Thymus (tissue), 11 donors: ENCODE results near the gene TUBB1. TPM values are rescaled to one million over a fixed set of nuclear protein-coding genes. Genes with fewer than 3 reads are reported as not detected.
A peak's percentile ranks its signal among the peaks of the same experiment; 100 is the strongest.

Source experiments
- DNase-seq, 9 donors: peaks; one replicate each; pipeline ENCODE4 v3.0.0-alpha.2; 2013; ENCODE audit warnings: low spot score in 9 of 9, low read depth in 6 of 9, missing footprints in 1 of 9
- H3K27ac ChIP-seq, 2 donors: one replicate each; pipeline ENCODE4 v1.5.1; 2013; ENCODE audit warnings: control low read depth in 1 of 2, low read depth in 1 of 2, low read length in 1 of 2, mild to moderate bottlenecking in 1 of 2, moderate library complexity in 1 of 2
- H3K27me3 ChIP-seq, 2 donors: one replicate each; pipeline ENCODE4 v1.5.1; 2013; ENCODE audit warnings: low read length in 1 of 2; ENCODE audit not compliant: control insufficient read depth in 2 of 2, insufficient read depth in 1 of 2
- H3K36me3 ChIP-seq, 2 donors: one replicate each; pipeline ENCODE4 v1.5.1; 2013; ENCODE audit warnings: low read length in 1 of 2, mild to moderate bottlenecking in 1 of 2, moderate library complexity in 1 of 2; ENCODE audit not compliant: control insufficient read depth in 2 of 2, insufficient read depth in 2 of 2
- H3K4me1 ChIP-seq, 2 donors: one replicate each; pipeline ENCODE4 v1.5.1; 2013; ENCODE audit warnings: low read length in 2 of 2; ENCODE audit not compliant: control insufficient read depth in 2 of 2, insufficient read depth in 2 of 2
- H3K4me3 ChIP-seq, 2 donors: one replicate each; pipeline ENCODE4 v1.5.1; 2013; ENCODE audit warnings: low read length in 2 of 2, control low read depth in 1 of 2, mild to moderate bottlenecking in 1 of 2
- H3K9me3 ChIP-seq, 2 donors: one replicate each; pipeline ENCODE4 v1.5.1; 2013; ENCODE audit warnings: low read length in 1 of 2, mild to moderate bottlenecking in 1 of 2; ENCODE audit not compliant: control insufficient read depth in 2 of 2, insufficient read depth in 1 of 2
- WGBS: extraction: QIAGEN DNeasy Blood & Tissue Kit; methylation state at CpG from one replicate; pipeline ENCODE4 v1.1.7; 2013; 5-methylcytosine and 5-hydroxymethylcytosine counted together
- polyA plus RNA-seq: library from polyadenylated mRNA; stranded (reverse); fragments of 200-250 nt; gene quantifications from one replicate; pipeline ENCODE4 v1.2.3, GENCODE V29; 2013
- total RNA-seq: library from RNA; stranded (reverse); fragments of 120-200 nt; gene quantifications from one replicate; pipeline ENCODE4 v1.2.4, GENCODE V29; 2013
- donor health status: healthy.

TUBB1 gene
- total and polyA plus RNA-seq, 2 donors: 0.14 to 0.47 TPM

DNA sequence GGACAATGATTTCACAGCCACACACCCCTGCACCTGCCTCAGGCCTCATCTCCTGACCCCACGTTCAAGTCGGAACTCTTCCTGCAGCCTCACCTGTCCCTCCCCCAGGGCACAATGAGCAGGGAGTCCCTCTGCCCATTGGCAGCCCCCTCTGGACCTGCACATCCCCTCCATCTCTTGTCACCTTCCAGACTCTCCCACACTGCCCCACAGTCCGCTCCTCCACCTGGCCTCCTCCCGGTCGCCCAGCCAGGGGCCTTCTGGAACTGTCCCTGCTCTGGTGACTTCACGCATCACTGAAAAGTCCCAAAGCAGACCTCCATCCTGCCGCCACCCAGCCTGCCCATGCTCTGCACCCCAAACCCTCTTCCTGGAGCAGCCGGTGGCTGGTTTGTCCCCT is 16.8 kb upstream of the TUBB1 start:
- H3K4me1 ChIP-seq: peaks cover 17 to 21% of the 10 kb centered on the region in 2 donors
- no peak overlapping the region for H3K27ac ChIP-seq
- no peaks in the 10 kb centered on the region for H3K9me3 ChIP-seq
- 95% methylated on average over 8 of the region's 8 CpGs for WGBS
- peaks cover 4% of the 10 kb centered on the region in 2 donors for H3K36me3 ChIP-seq
- no peak for DNase-seq
- no peak overlapping the region for H3K4me3 ChIP-seq
- H3K27me3 ChIP-seq: peaks cover 9 to 40% of the 10 kb centered on the region in 2 donors

DNA sequence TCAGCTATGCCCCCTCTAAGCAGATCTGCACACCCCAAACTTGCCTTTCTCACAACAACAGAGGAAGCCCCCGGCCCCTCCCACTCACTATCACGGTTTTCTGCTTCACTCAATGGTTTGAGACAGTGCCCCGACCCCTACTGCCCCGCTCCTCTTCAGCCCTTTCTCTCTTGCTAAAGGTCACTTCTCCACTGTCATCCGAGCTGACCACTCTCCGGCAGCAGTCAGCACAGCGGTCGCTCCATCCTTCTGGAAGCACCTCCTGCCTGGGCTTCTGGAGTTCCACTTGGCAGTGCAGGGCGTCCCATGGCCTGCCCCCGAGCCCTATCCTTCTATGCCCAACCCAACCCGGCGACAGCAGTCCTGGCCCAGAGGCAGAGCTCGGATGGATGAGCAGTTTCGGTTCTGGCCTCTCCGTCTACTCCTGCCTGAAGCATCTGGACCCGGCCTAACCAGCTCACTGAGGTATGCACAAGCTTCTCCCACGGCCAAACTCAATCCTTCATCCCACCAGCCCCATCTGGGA is 16.3 kb upstream of the TUBB1 start:
- peaks cover 18 to 21% of the 10 kb centered on the region in 2 donors for H3K4me1 ChIP-seq
- no peak overlapping the region for H3K4me3 ChIP-seq
- no peaks in the 10 kb centered on the region for H3K36me3 ChIP-seq
- 93% methylated on average over 17 of the region's 17 CpGs for WGBS
- peaks cover 12 to 45% of the 10 kb centered on the region in 2 donors for H3K27me3 ChIP-seq
- H3K27ac ChIP-seq: no peak overlapping the region
- no peak for DNase-seq
- no peaks in the 10 kb centered on the region for H3K9me3 ChIP-seq

DNA sequence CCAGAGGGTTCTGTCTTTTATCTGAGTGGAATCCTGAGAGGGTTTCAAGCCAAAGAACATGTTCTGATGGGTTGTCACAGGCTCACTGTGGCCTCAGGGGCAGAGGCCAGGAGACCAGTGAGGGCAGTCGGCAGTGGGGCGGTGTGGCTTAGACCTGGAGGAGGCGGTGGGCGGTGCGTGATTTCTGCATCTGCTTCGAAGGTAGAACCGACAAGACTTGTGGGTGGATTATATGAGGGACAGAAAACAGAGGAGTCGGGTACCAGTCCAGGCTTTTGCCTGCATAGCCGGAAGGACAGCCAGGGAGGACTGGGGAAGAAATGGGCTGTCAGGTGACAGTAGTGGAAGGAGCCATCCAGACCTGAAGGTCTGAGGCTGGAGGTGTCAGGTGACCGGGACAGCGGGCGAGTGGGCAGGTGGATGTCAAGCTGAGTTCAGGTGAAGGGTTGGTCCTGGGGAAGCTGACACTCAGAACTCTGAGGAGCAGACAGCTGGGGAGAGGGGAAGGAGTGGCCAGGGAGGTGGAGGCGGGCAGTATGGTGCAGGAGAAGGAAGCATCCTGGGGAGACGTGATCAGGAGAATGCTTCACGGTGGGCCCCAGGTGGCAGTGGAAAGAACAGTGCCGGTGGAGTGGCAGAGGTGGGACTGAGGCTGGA is 15.3 kb upstream of the TUBB1 start:
- no peaks in the 10 kb centered on the region for H3K36me3 ChIP-seq
- WGBS: 76% methylated on average over 16 of the region's 16 CpGs
- H3K4me1 ChIP-seq: peaks cover 18 to 21% of the 10 kb centered on the region in 2 donors
- DNase-seq: no peak
- no peak overlapping the region for H3K27ac ChIP-seq
- peaks cover 18 to 55% of the 10 kb centered on the region in 2 donors for H3K27me3 ChIP-seq
- H3K4me3 ChIP-seq: no peak overlapping the region
- no peaks in the 10 kb centered on the region for H3K9me3 ChIP-seq

DNA sequence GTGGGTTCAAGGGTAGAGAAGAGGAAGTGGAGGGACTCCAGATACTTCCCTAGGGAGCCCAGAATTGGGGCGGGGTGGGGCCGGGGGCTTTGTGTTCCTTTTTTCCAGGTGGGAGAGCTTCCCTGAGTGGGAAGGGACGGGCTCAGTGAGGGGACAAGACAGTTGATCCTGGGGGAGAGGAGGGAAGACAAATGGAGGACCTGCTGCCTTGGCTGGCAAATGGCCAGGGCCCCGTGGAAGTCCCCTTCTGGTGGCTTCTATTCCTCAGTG is 14.8 kb upstream of the TUBB1 start:
- Histone ChIP-seq H3K27me3 (peaks cover 21 to 57% of the 10 kb centered on the region in 2 donors), H3K36me3 (no peaks in the 10 kb centered on the region), H3K4me1 (peaks cover 18 to 21% of the 10 kb centered on the region in 2 donors), H3K27ac (peak overlapping the region in 1 of 2 donors; percentile 0), H3K4me3 (no peak overlapping the region), H3K9me3 (no peaks in the 10 kb centered on the region)
- no peak for DNase-seq
- WGBS: 19% methylated on average over 4 of the region's 4 CpGs

DNA sequence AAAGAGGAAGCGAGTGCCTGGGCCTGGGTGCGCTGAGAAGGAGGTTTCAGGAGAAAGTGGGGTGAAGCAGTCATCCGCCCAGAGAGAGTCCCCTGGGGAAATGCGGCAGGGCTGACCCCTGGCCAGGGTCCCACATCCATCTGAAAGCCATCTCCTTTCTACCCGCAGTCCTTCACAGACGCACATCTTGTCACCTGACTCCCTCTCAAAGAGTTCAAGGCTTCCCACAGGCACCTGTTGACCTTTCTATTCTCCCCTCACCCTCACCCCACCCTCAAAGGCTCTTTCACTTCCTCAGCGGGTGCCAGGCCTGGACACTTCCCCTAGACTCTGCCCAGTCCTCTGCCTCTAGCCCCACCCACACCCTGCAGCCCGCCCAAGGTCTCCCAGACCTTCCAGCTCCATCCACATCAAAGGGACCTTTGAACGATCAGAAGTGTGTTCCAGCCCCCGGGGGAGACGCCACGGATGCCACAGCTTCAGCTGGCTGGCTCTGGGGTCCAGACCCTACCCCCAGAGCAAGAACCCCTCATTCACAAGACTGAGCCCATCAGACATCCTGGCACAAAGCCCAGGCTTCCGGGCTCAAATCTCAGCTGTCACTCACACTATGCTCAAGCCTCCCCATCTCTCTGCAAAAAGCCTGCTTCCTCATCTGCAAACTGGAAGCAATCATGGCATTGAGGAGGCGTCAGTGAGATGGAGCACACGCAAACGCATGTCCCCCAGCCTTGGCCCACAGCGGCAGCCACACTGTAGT is 14.3 kb upstream of the TUBB1 start:
- no peaks in the 10 kb centered on the region for H3K9me3 ChIP-seq
- peaks cover 23 to 57% of the 10 kb centered on the region in 2 donors for H3K27me3 ChIP-seq
- no peaks in the 10 kb centered on the region for H3K36me3 ChIP-seq
- H3K4me3 ChIP-seq: no peak overlapping the region
- peak overlapping the region; percentile 26 to 36 for H3K27ac ChIP-seq
- DNase-seq: peak in 2 of 9 donors; percentile 32 to 61
- WGBS: 8% methylated on average over 17 of the region's 17 CpGs
- H3K4me1 ChIP-seq: peaks cover 18 to 21% of the 10 kb centered on the region in 2 donors

DNA sequence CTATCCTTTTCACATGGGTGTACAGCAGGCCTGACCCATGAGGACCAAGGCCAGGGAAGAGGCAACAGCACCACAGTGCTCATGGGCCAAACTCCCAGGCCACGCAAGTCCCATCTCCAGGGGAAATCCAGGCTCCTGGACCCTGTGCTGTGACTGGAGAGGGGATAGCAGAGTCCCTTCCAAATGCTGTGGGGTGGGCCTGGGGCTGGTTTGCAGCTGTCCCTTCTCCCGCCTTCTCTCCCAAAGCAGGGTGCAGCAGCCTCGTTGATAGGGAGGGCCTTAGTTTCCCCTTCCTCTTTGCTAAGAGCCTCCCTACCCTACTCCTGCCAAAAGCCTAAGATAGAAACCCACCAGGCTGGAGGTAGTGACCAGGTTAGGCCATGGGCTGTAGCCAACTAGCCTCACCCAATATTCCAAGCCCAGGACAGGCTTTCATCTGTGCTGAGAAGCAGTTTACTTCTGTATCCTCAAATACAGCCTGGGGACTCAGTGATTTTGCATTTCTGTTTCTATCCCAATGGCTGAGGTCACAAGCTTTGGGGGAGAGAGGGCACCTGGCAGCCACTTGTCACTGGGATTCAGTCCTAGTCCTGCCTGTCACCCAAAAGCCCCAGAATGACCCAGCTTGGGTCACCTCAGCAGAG is 13.6 kb upstream of the TUBB1 start:
- WGBS: 82% methylated on average over 3 of the region's 3 CpGs
- Histone ChIP-seq H3K27me3 (peaks cover 23 to 57% of the 10 kb centered on the region in 2 donors), H3K36me3 (no peaks in the 10 kb centered on the region), H3K4me1 (peaks cover 18 to 27% of the 10 kb centered on the region in 2 donors), H3K9me3 (no peaks in the 10 kb centered on the region), H3K27ac (peak overlapping the region; percentile 26 to 56), H3K4me3 (peak overlapping the region in 1 of 2 donors; percentile 33)
- no peak for DNase-seq

DNA sequence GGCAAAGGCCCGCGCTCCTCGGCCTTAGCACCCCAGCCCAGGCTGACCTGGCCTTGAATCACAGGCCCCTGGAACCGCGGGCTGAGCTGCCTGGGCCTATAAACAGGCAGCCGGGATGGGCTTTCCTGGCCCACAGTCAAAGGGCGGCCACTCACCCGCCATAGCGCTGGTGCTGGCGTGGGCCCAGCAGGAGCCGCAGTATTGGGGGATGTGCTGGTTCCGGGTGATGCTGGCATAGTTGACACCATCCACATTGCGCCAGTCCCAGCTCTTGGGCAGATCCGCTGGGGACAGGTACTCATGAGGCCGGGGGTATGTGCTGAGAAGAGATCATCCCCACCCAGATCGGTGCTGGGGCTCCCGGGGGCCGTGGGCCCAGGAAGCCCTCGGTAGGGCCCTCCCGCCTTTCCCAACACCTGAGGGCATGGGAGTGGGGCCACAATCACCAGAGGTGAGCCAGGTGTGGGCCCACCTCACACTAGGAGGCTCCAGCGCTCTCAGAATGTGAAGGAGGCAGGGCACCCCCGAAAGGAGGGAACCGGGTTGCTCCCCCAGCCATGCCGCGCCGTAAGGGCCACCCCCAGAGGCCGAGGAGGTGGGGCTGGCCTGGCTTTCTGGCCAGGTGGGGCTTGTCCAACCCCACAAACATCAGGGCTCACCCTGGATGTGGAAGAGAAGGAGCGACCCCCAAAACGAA is 12.9 kb upstream of the TUBB1 start:
- Histone ChIP-seq H3K4me1 (peaks cover 18 to 31% of the 10 kb centered on the region in 2 donors), H3K27ac (peak overlapping the region; percentile 26 to 54), H3K9me3 (no peaks in the 10 kb centered on the region), H3K4me3 (peak overlapping the region; percentile 33 to 55), H3K36me3 (no peaks in the 10 kb centered on the region), H3K27me3 (peaks cover 23 to 57% of the 10 kb centered on the region in 2 donors)
- 58% methylated on average over 29 of the region's 29 CpGs for WGBS
- DNase-seq: no peak

DNA sequence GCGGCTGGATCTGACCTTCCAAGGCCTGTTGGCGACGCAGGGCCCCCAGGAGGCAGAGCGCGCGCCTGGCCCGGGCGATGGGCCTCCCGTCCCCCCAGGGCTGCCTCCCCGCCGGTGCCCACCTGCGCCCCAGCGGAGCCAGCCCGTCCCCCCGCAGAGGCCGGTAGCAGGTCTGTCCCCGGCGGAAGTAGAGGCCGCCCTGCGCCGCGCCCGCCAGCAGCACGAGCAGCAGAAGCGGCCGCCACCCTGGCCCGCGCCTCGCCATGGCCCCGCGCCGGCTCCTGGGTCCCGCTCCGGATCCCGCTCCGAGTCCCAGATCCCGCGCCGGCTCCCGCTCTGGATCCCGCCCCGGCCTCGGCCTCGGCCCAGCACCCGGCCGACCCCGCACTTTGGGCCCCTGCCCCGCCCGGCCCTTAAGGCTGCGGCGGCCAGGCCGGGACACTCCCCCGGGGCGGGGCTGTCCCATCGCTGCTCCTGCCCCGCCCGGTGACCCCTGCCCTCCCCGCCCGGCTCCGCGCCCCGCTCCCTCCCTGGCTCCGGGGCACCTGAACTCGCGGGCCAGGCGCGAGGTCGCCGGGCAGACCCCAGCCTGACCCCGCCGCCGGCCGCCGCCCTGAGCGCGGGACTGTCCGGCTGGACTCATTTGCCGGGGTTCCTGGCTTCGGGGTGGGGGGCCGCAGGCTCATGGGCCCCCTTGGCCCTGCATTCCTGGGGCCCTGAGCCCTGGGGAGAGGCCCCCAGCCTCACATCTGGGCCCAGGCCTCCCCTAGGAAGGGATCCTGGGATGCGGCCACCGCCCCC is 12.2 kb upstream of the TUBB1 start, which contains the start of gene CTSZ:
Gene CTSZ (minus strand): TSS at position 391 of the 801 bp plus-strand sequence. CDS start 126 bp downstream, at position 265.
- H3K27me3 ChIP-seq: peaks cover 23 to 57% of the 10 kb centered on the region in 2 donors
- peaks cover 18 to 36% of the 10 kb centered on the region in 2 donors for H3K4me1 ChIP-seq
- DNase-seq: no peak

More for the DNA sequence above, 12.2 kb upstream of the TUBB1 start, which contains the start of gene CTSZ:
- 4% methylated on average over 82 of the region's 82 CpGs for WGBS
- Histone ChIP-seq H3K36me3 (no peaks in the 10 kb centered on the region), H3K27ac (peak within 1 kb of the TSS; percentile 26 to 60), H3K9me3 (no peaks in the 10 kb centered on the region), H3K4me3 (peak within 1 kb of the TSS; percentile 33 to 55)
